Measurements from ENCODE around the gene FURIN.
"Not testable (repeated sequence)": the region's sequence is repeated elsewhere in the genome, so short reads cannot be mapped to it uniquely, and the experiment has no call there.

The FURIN gene

GRCh38 chr15:90845201-90845949, 23.0 kb upstream of the FURIN start:
- DNase-seq, result no peak

- DNase-seq, result not testable (repeated sequence)
Measured at GRCh38 chr15:90849424-90849823, 19.0 kb upstream of the FURIN start.

GRCh38 chr15:90851114-90851513, 17.3 kb upstream of the FURIN start:
- no peak for DNase-seq

GRCh38 chr15:90851940-90852339, 16.4 kb upstream of the FURIN start:
- no peak for DNase-seq

GRCh38 chr15:90855139-90855538, 13.2 kb upstream of the FURIN start:
- DNase-seq, result no peak

- no peak for DNase-seq
Measured at GRCh38 chr15:90857337-90857736, 11.1 kb upstream of the FURIN start.

- DNase-seq, result no peak
Measured at GRCh38 chr15:90857883-90858443, 10.4 kb upstream of the FURIN start.

GRCh38 chr15:90859234-90860131, 8.9 kb upstream of the FURIN start:
- no peak for DNase-seq

- no peak for DNase-seq
Measured at GRCh38 chr15:90860450-90860849, 7.9 kb upstream of the FURIN start.

- DNase-seq, result peak; percentile 90
Measured at GRCh38 chr15:90860942-90861675, 7.3 kb upstream of the FURIN start.

GRCh38 chr15:90862487-90862886, 5.9 kb upstream of the FURIN start:
- no peak for DNase-seq

GRCh38 chr15:90862964-90863778, 5.2 kb upstream of the FURIN start:
- no peak for DNase-seq

GRCh38 chr15:90863987-90864386, 4.4 kb upstream of the FURIN start:
- no peak for DNase-seq

GRCh38 chr15:90864507-90864906, 3.9 kb upstream of the FURIN start:
- no peak for DNase-seq

- no peak for DNase-seq
Measured at GRCh38 chr15:90865702-90866101, 2.7 kb upstream of the FURIN start.

- peak; percentile 13 for DNase-seq
Measured at GRCh38 chr15:90866161-90866715, 2.1 kb upstream of the FURIN start.

- no peak for DNase-seq
Measured at GRCh38 chr15:90866800-90867199, 1.6 kb upstream of the FURIN start.

- DNase-seq, result no peak
Measured at GRCh38 chr15:90869140-90869541, 753 bp downstream of the FURIN start.

- DNase-seq, result no peak
Measured at GRCh38 chr15:90869601-90870353, 1.4 kb downstream of the FURIN start.

- DNase-seq, result no peak
Measured at GRCh38 chr15:90870354-90871138, 2.2 kb downstream of the FURIN start.

Measured in NCI-H774 (cell line).